K562 (cell line): ENCODE results near the gene KCTD17. TPM values are rescaled to one million over a fixed set of nuclear protein-coding genes. Genes with fewer than 3 reads are reported as not detected.

Experiments used
- ATAC-seq: fragments of 200-7000 bp; cut with Tn5 transposase; 3 replicates; pipeline ENCODE4 v1.9.1; 2020; ENCODE audit warnings: moderate library complexity
- BruUV-seq: library from RNA; stranded (reverse); fragments of 400-500 nt; replicated peaks from 2 replicates; lab custom pipeline; 2021; lab: Mats Ljungman, UMichigan
- CTCF ChIA-PET: fragments of 300-600 bp; formaldehyde crosslinking; extraction: SDS; loops from one replicate; lab custom pipeline; 2021; ENCODE audit warnings: low intra/inter-chr PET ratio; lab: Yijun Ruan, JAX
- POLR2A ChIA-PET: fragments of 300-600, 350-650 bp; sonication (Branson Sonifier 250); formaldehyde crosslinking; extraction: SDS; loops from one replicate; lab custom pipeline; 2021; ENCODE audit warnings: antibody characterized with exemption, inconsistent platforms; lab: Yijun Ruan, JAX
- DNase-seq, 4 experiments: peaks; one replicate each; pipeline versions ENCODE4 v3.0.0 to v3.0.0-alpha.2; 2011 to 2018; ENCODE audit warnings: low spot score in 3 of 4, mixed read lengths in 3 of 4; ENCODE audit errors: extremely low read depth in 1 of 4
- FAIRE-seq: peaks from 2 replicates; lab custom pipeline; 2011; peaks lifted over from hg19 to GRCh38; lab: Jason Lieb, UNC
- H2AFZ ChIP-seq: 2 replicates; pipeline ENCODE4 v1.6.0; 2011; ENCODE audit warnings: low read depth, low read length, control low read depth, inconsistent platforms
- H3K27ac ChIP-seq: fragments of 200-600 bp; 3 replicates; pipeline ENCODE4 v1.8.0; 2011; ENCODE audit warnings: low read depth, mild to moderate bottlenecking, control low read depth, inconsistent platforms, low read length, moderate library complexity, mixed read lengths; ENCODE audit errors: extremely low read depth
- H3K27me3 ChIP-seq, 2 experiments: fragments of 300-600 bp in 1 of 2; 2 replicates in 1 of 2; 3 replicates in 1 of 2; pipeline versions ENCODE4 v1.6.0 to v1.8.0; 2011; ENCODE audit warnings: inconsistent platforms in 2 of 2, low read length in 2 of 2, mild to moderate bottlenecking in 1 of 2, mixed read lengths in 1 of 2, moderate library complexity in 1 of 2; ENCODE audit not compliant: control insufficient read depth in 2 of 2, insufficient read depth in 2 of 2
- H3K36me3 ChIP-seq: fragments of 300-600 bp; 3 replicates; pipeline ENCODE4 v1.8.0; 2011; ENCODE audit warnings: mild to moderate bottlenecking, low read length, inconsistent platforms; ENCODE audit not compliant: control insufficient read depth, insufficient read depth
- H3K4me1 ChIP-seq, 2 experiments: fragments of 200-600 bp in 1 of 2; replicated peaks in 1 of 2; 2 replicates in 1 of 2; 3 replicates in 1 of 2; pipeline versions ENCODE4 v1.5.1 to v1.8.0; 2011; ENCODE audit warnings: inconsistent platforms in 2 of 2, low read length in 2 of 2, mild to moderate bottlenecking in 1 of 2, mixed read lengths in 1 of 2, moderate library complexity in 1 of 2; ENCODE audit not compliant: control insufficient read depth in 2 of 2, insufficient read depth in 2 of 2
- H3K4me2 ChIP-seq: 2 replicates; pipeline ENCODE4 v1.6.1; 2011; ENCODE audit warnings: low read length, control low read depth, inconsistent platforms, mixed read lengths; ENCODE audit not compliant: insufficient read depth
- H3K4me3 ChIP-seq: fragments of 200-600 bp; sonication (generic), shearing (Covaris generic); 2 replicates; pipeline ENCODE4 v1.5.1; 2016; ENCODE audit warnings: control low read depth, inconsistent platforms
- H3K79me2 ChIP-seq: fragments of 200-600 bp; 3 replicates; pipeline ENCODE4 v1.8.0; 2011; ENCODE audit warnings: low read length, inconsistent platforms; ENCODE audit not compliant: control insufficient read depth, insufficient read depth
- H3K9ac ChIP-seq, 2 experiments: 2 replicates each; pipeline versions ENCODE4 v1.6.0 to v1.6.1; 2011; ENCODE audit warnings: low read depth in 2 of 2, low read length in 2 of 2, control low read depth in 1 of 2, inconsistent platforms in 1 of 2, mild to moderate bottlenecking in 1 of 2, mixed read lengths in 1 of 2; ENCODE audit not compliant: insufficient read depth in 1 of 2
- H3K9me1 ChIP-seq: one replicate; pipeline ENCODE4 v1.6.0; 2011; ENCODE audit warnings: inconsistent platforms, mild to moderate bottlenecking, low read length, moderate library complexity; ENCODE audit not compliant: control insufficient read depth, insufficient read depth
- H3K9me3 ChIP-seq: replicated peaks from 2 replicates; pipeline ENCODE4 v1.5.1; 2011; ENCODE audit warnings: low read depth, low read length, inconsistent platforms; ENCODE audit not compliant: control insufficient read depth, insufficient read depth
- H4K20me1 ChIP-seq: replicated peaks from 2 replicates; pipeline ENCODE4 v1.6.1; 2011; ENCODE audit warnings: low read length, inconsistent platforms, mixed read lengths; ENCODE audit not compliant: control insufficient read depth, insufficient read depth
- CREB1 ChIP-seq, 2 experiments: sonication (generic) in 1 of 2; formaldehyde crosslinking in 1 of 2; IDR thresholded peaks; 2 replicates each; pipeline versions ENCODE4 v1.6.1 to v1.8.0; 2012 to 2022; ENCODE audit warnings: inconsistent platforms in 1 of 2, mild to moderate bottlenecking in 1 of 2, missing genetic modification reagents in 1 of 2, moderate library complexity in 1 of 2
- CSDE1 ChIP-seq, 2 experiments: fragments of 450-650 bp; IDR thresholded peaks; 2 replicates each; pipeline ENCODE4 v1.6.1; 2016; ENCODE audit warnings: mild to moderate bottlenecking in 1 of 2
- ILF3 ChIP-seq: fragments of 450-650 bp; IDR thresholded peaks from 2 replicates; pipeline ENCODE4 v1.6.1; 2018; ENCODE audit warnings: antibody characterized with exemption, mild to moderate bottlenecking, moderate library complexity, borderline replicate concordance
- ILK ChIP-seq: fragments of 450-650 bp; IDR thresholded peaks from 2 replicates; pipeline ENCODE4 v1.6.1; 2016; ENCODE audit warnings: missing genetic modification characterization, low read depth, mild to moderate bottlenecking, missing compliant biosample characterization, moderate library complexity, borderline replicate concordance
- KAT2B ChIP-seq: IDR thresholded peaks from one replicate; pipeline ENCODE4 v1.6.1; 2012; ENCODE audit warnings: low read depth, mild to moderate bottlenecking, control low read depth, inconsistent platforms, low read length, moderate library complexity
- MCM2 ChIP-seq: fragments of 450-650 bp; IDR thresholded peaks from 2 replicates; pipeline ENCODE4 v1.6.1; 2017; ENCODE audit warnings: low read depth, mild to moderate bottlenecking
- TBP ChIP-seq: optimal IDR thresholded peaks from 2 replicates; pipeline ENCODE3; 2011; ENCODE audit warnings: low read depth, low read length, improper control_type of control experiment
- WGBS: fragments of 100-300 bp; shearing (Covaris generic); methylation state at CpG from one replicate; pipeline ENCODE4 v1.1.6; 2016; ENCODE audit warnings: low coverage, mixed read lengths; ENCODE audit not compliant: insufficient coverage; ENCODE audit errors: missing lambda C conversion rate; 5-methylcytosine and 5-hydroxymethylcytosine counted together
- in situ Hi-C: fragments of 300-500 bp; cut with MboI; formaldehyde crosslinking; loops from 4 replicates; pipeline ENCODE4 v1.15.0; 2018; ENCODE audit warnings: inconsistent platforms, mixed read lengths
- intact Hi-C: fragments of 100-400 bp; cut with micrococcal nuclease; formaldehyde crosslinking; loops from 2 replicates; pipeline ENCODE4 v1.14.2; 2022
- polyA plus RNA-seq, 8 experiments: library from polyadenylated mRNA; depleted of rRNA in 4 of 8; stranded (reverse) in 5 of 8; unstranded in 3 of 8; fragments of >200 nt; fragmentation: Nextera tagmentation in 2 of 8; fragmentation: Illumina TruSeq in 1 of 8; extraction: Ambion mirVana in 2 of 8; extraction: Trizol in 1 of 8; gene quantifications; 2 replicates each; pipeline versions ENCODE4 v1.2.1 to v1.2.3, GENCODE V29; 2011 to 2014; ENCODE audit warnings: inconsistent platforms in 1 of 8, missing spikeins in 1 of 8
- total RNA-seq, 7 experiments: library from RNA; depleted of rRNA in 6 of 7; stranded (reverse); fragments of >200 nt in 6 of 7; fragmentation: Illumina TruSeq in 2 of 7; extraction: Trizol in 2 of 7; gene quantifications; 2 replicates each; pipeline versions ENCODE4 v1.2.1 to v1.2.3, GENCODE V29; 2011 to 2021; ENCODE audit warnings: low replicate concordance in 1 of 7

Gene KCTD17
- total and polyA plus RNA-seq, 9 of the 15 experiments (the other 6 are each of a cell fraction or from before 2014, with no cell fraction given): 0.22 to 0.90 (median 0.49) TPM; not detected in 2

DNA sequence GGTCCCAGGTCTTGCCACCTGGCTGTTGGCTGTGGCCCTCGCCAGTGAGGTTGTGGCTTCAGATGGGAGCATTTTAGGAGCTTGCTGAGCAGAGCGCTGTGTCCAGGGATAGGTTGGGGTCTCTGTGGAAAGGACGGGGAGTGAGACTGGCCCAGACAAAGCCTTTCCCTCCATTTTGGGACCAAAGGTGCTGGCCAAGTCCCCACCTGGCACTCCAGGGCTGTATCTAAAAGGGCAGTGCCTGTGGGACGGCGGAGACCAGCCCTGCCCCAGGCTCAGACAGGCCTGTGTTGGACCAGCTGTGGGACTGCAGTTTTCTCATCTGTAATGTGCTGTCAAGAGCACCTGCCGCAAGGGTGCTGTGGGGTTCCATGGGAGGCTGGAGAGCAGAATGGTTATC, 5.0 kb upstream of the KCTD17 start:
- Histone ChIP-seq H3K27me3 (peaks cover 0 to 3% of the 10 kb centered on the region in 2 experiments; a peak in 1 of 5 replicates), H2AFZ (no peak overlapping the region), H3K4me1 (peaks cover 0 to 11% of the 10 kb centered on the region in 2 experiments; a peak in 2 of 5 replicates), H3K9ac (no peak overlapping the region), H4K20me1 (no peaks in the 10 kb centered on the region), H3K9me1 (no peaks in the 10 kb centered on the region), H3K79me2 (no peaks in the 10 kb centered on the region), H3K36me3 (no peaks in the 10 kb centered on the region), H3K4me3 (no peak overlapping the region), H3K27ac (no peak overlapping the region), H3K4me2 (no peak overlapping the region), H3K9me3 (no peaks in the 10 kb centered on the region)
- intact Hi-C loops (loop anchor here (10.0 kb wide), 2 partner anchors 172 to 262 kb away; no protein-coding TSS in a partner anchor), in situ Hi-C loops (no loop called here)
- ChIA-PET POLR2A (no interaction called here), CTCF (no interaction called here)
- ATAC-seq (no peak), FAIRE-seq (no peak), DNase-seq (no peak)
- 39% methylated on average over 4 of the region's 6 CpGs for whole genome bisulfite sequencing
- TF ChIP-seq MCM2 (no peak), ILF3 (no peak), CREB1 (IDR thresholded peaks at IDR 0.05) (no peak), CREB1 (CRISPR knock-in tag; IDR thresholded peaks at IDR 0.05) (no peak), KAT2B (no peak), CSDE1 (IDR thresholded peaks at IDR 0.05) (no peak)
- no TSS peak for BruUV-seq

- in situ Hi-C loops: no loop called here
- TF ChIP-seq ILK (tag) (no peak), TBP (peak; percentile 18)
- H3K27me3 ChIP-seq: peaks cover 0 to 3% of the 10 kb centered on the region in 2 experiments; a peak in 1 of 5 replicates
- no peak overlapping the region for H3K4me3 ChIP-seq
- ATAC-seq (no peak), FAIRE-seq (no peak), DNase-seq (no peak)
- CTCF ChIA-PET: no interaction called here
- intact Hi-C loops: loop anchor here (10.0 kb wide), 2 partner anchors 172 to 262 kb away; no protein-coding TSS in a partner anchor
- H3K9me1 ChIP-seq: no peaks in the 10 kb centered on the region
- no peaks in the 10 kb centered on the region for H3K36me3 ChIP-seq
- WGBS: 13% methylated on average over 7 of the region's 7 CpGs
- H3K4me2 ChIP-seq: no peak overlapping the region
- no peak overlapping the region for H3K27ac ChIP-seq
- H4K20me1 ChIP-seq: no peaks in the 10 kb centered on the region
- POLR2A ChIA-PET: no interaction called here
- no peak overlapping the region for H3K9ac ChIP-seq
- no peaks in the 10 kb centered on the region for H3K79me2 ChIP-seq
- no peak overlapping the region for H2AFZ ChIP-seq
- H3K9me3 ChIP-seq: no peaks in the 10 kb centered on the region
- no TSS peak for BruUV-seq
- peaks cover 0 to 15% of the 10 kb centered on the region in 2 experiments; a peak in 2 of 5 replicates for H3K4me1 ChIP-seq
Measured at GRCh38 chr22:37047006-37047405, 4.5 kb upstream of the KCTD17 start.
